DMS 273 treated with DMSO at 0.1 percent for 48 hours (cell line): Measurements from ENCODE around the gene FOXD2.

Experiments used
- DNase-seq: peaks from one replicate; lab custom pipeline; 2025; lab: John Stamatoyannopoulos, UW

The FOXD2 gene

GRCh38 chr1:47437447-47438164, at the start of gene FOXD2:
Gene FOXD2 (plus strand): TSS chr1:47438044. CDS start chr1:47438136, 92 bp downstream.
- peak; percentile 43 for DNase-seq

GRCh38 chr1:47388891-47389238, 49.0 kb upstream of the FOXD2 start:
- DNase-seq = peak; percentile 15

- DNase-seq = no peak
These were observed 48.1 kb upstream of the FOXD2 start for GRCh38 chr1:47389731-47390130.

GRCh38 chr1:47390843-47391242, 47.0 kb upstream of the FOXD2 start:
- DNase-seq = no peak

- DNase-seq = no peak
These were observed 44.7 kb upstream of the FOXD2 start for GRCh38 chr1:47393141-47393540.

- no peak for DNase-seq
These were observed 42.4 kb upstream of the FOXD2 start for GRCh38 chr1:47395433-47395832.

GRCh38 chr1:47396671-47397196, 41.1 kb upstream of the FOXD2 start:
- DNase-seq = no peak

- DNase-seq = no peak
These were observed 38.6 kb upstream of the FOXD2 start for GRCh38 chr1:47399138-47399845.

GRCh38 chr1:47399846-47400155, 38.0 kb upstream of the FOXD2 start:
- no peak for DNase-seq

- no peak for DNase-seq
These were observed 36.1 kb upstream of the FOXD2 start for GRCh38 chr1:47401761-47402160.

- no peak for DNase-seq
These were observed 35.3 kb upstream of the FOXD2 start for GRCh38 chr1:47402591-47402990.

- no peak for DNase-seq
These were observed 34.4 kb upstream of the FOXD2 start for GRCh38 chr1:47403321-47403910.

- no peak for DNase-seq
These were observed 32.1 kb upstream of the FOXD2 start for GRCh38 chr1:47405697-47406096.

GRCh38 chr1:47406966-47407365, 30.9 kb upstream of the FOXD2 start:
- no peak for DNase-seq

- DNase-seq = no peak
These were observed 30.4 kb upstream of the FOXD2 start for GRCh38 chr1:47407481-47407880.

GRCh38 chr1:47409311-47410067, 28.4 kb upstream of the FOXD2 start:
- no peak for DNase-seq

GRCh38 chr1:47410068-47410455, 27.8 kb upstream of the FOXD2 start:
- DNase-seq = no peak

- no peak for DNase-seq
These were observed 26.4 kb upstream of the FOXD2 start for GRCh38 chr1:47411436-47411835.

- DNase-seq = no peak
These were observed 25.4 kb upstream of the FOXD2 start for GRCh38 chr1:47412437-47412836.

GRCh38 chr1:47415728-47416318, 22.0 kb upstream of the FOXD2 start, which contains the start of gene FOXE3:
Gene FOXE3 (plus strand): TSS chr1:47416285. CDS start chr1:47416316, 31 bp downstream.
- no peak for DNase-seq

GRCh38 chr1:47416319-47417169, 21.3 kb upstream of the FOXD2 start:
- no peak for DNase-seq
